ENCODE measurements around the gene GAS7.

The GAS7 gene

GRCh38 chr17:9976283-9977179 is 221.9 kb downstream of the GAS7 start:
- Histone ChIP-seq H3K9ac (ENCODE audit: low read depth in 1 of 2, low read length in 2 of 2) (no peak overlapping the region), H3K36me3 (ENCODE audit: control insufficient read depth in 2 of 2, insufficient read depth in 2 of 2, low read length in 2 of 2) (no peaks in the 10 kb centered on the region), H3K9me3 (ENCODE audit: control insufficient read depth in 2 of 2, low read length in 2 of 2) (no peaks in the 10 kb centered on the region), H3K27ac (ENCODE audit: low read depth in 2 of 2, low read length in 2 of 2) (no peak overlapping the region), H3K27me3 (ENCODE audit: control insufficient read depth in 2 of 2, insufficient read depth in 2 of 2, low read length in 2 of 2) (no peaks in the 10 kb centered on the region), H3K4me1 (ENCODE audit: control insufficient read depth in 2 of 2, insufficient read depth in 2 of 2, low read length in 2 of 2) (peaks cover 0 to 17% of the 10 kb centered on the region in 2 donors), H3K4me3 (ENCODE audit: low read length in 2 of 2) (no peak overlapping the region)

- Histone ChIP-seq H3K27me3 (ENCODE audit: control insufficient read depth in 2 of 2, insufficient read depth in 2 of 2, low read length in 2 of 2) (no peaks in the 10 kb centered on the region), H3K27ac (ENCODE audit: low read depth in 2 of 2, low read length in 2 of 2) (peak overlapping the region in 1 of 2 donors; percentile 38), H3K4me3 (ENCODE audit: low read length in 2 of 2) (no peak overlapping the region), H3K9me3 (ENCODE audit: control insufficient read depth in 2 of 2, low read length in 2 of 2) (no peaks in the 10 kb centered on the region), H3K36me3 (ENCODE audit: control insufficient read depth in 2 of 2, insufficient read depth in 2 of 2, low read length in 2 of 2) (no peaks in the 10 kb centered on the region), H3K4me1 (ENCODE audit: control insufficient read depth in 2 of 2, insufficient read depth in 2 of 2, low read length in 2 of 2) (peaks cover 0 to 17% of the 10 kb centered on the region in 2 donors), H3K9ac (ENCODE audit: low read depth in 1 of 2, low read length in 2 of 2) (no peak overlapping the region)
These were observed 223.7 kb downstream of the GAS7 start for GRCh38 chr17:9974448-9975381.

GRCh38 chr17:9973669-9974447 is 224.5 kb downstream of the GAS7 start:
- no peak overlapping the region for H3K27ac ChIP-seq (ENCODE audit: low read depth in 2 of 2, low read length in 2 of 2)
- H3K9me3 ChIP-seq (ENCODE audit: control insufficient read depth in 2 of 2, low read length in 2 of 2), result no peaks in the 10 kb centered on the region
- no peak overlapping the region for H3K4me3 ChIP-seq (ENCODE audit: low read length in 2 of 2)
- H3K27me3 ChIP-seq (ENCODE audit: control insufficient read depth in 2 of 2, insufficient read depth in 2 of 2, low read length in 2 of 2), result no peaks in the 10 kb centered on the region
- peaks cover 0 to 14% of the 10 kb centered on the region in 2 donors for H3K4me1 ChIP-seq (ENCODE audit: control insufficient read depth in 2 of 2, insufficient read depth in 2 of 2, low read length in 2 of 2)
- H3K36me3 ChIP-seq (ENCODE audit: control insufficient read depth in 2 of 2, insufficient read depth in 2 of 2, low read length in 2 of 2), result no peaks in the 10 kb centered on the region
- no peak overlapping the region for H3K9ac ChIP-seq (ENCODE audit: low read depth in 1 of 2, low read length in 2 of 2)

GRCh38 chr17:9971991-9972390 is 226.4 kb downstream of the GAS7 start:
- no peak overlapping the region for H3K4me3 ChIP-seq (ENCODE audit: low read length in 2 of 2)
- peaks cover 0 to 14% of the 10 kb centered on the region in 2 donors for H3K4me1 ChIP-seq (ENCODE audit: control insufficient read depth in 2 of 2, insufficient read depth in 2 of 2, low read length in 2 of 2)
- H3K9ac ChIP-seq (ENCODE audit: low read depth in 1 of 2, low read length in 2 of 2), result no peak overlapping the region
- no peaks in the 10 kb centered on the region for H3K27me3 ChIP-seq (ENCODE audit: control insufficient read depth in 2 of 2, insufficient read depth in 2 of 2, low read length in 2 of 2)
- no peaks in the 10 kb centered on the region for H3K9me3 ChIP-seq (ENCODE audit: control insufficient read depth in 2 of 2, low read length in 2 of 2)
- H3K36me3 ChIP-seq (ENCODE audit: control insufficient read depth in 2 of 2, insufficient read depth in 2 of 2, low read length in 2 of 2), result no peaks in the 10 kb centered on the region
- H3K27ac ChIP-seq (ENCODE audit: low read depth in 2 of 2, low read length in 2 of 2), result peak overlapping the region in 1 of 2 donors; percentile 5

- Histone ChIP-seq H3K4me1 (ENCODE audit: control insufficient read depth in 2 of 2, insufficient read depth in 2 of 2, low read length in 2 of 2) (peaks cover 0 to 14% of the 10 kb centered on the region in 2 donors), H3K27ac (ENCODE audit: low read depth in 2 of 2, low read length in 2 of 2) (no peak overlapping the region), H3K9ac (ENCODE audit: low read depth in 1 of 2, low read length in 2 of 2) (no peak overlapping the region), H3K27me3 (ENCODE audit: control insufficient read depth in 2 of 2, insufficient read depth in 2 of 2, low read length in 2 of 2) (no peaks in the 10 kb centered on the region), H3K9me3 (ENCODE audit: control insufficient read depth in 2 of 2, low read length in 2 of 2) (no peaks in the 10 kb centered on the region), H3K36me3 (ENCODE audit: control insufficient read depth in 2 of 2, insufficient read depth in 2 of 2, low read length in 2 of 2) (no peaks in the 10 kb centered on the region), H3K4me3 (ENCODE audit: low read length in 2 of 2) (no peak overlapping the region)
These were observed 229.0 kb downstream of the GAS7 start for GRCh38 chr17:9969301-9969935.

GRCh38 chr17:9968881-9969280 is 229.5 kb downstream of the GAS7 start:
- peaks cover 0 to 10% of the 10 kb centered on the region in 2 donors for H3K4me1 ChIP-seq (ENCODE audit: control insufficient read depth in 2 of 2, insufficient read depth in 2 of 2, low read length in 2 of 2)
- H3K27ac ChIP-seq (ENCODE audit: low read depth in 2 of 2, low read length in 2 of 2), result no peak overlapping the region
- H3K4me3 ChIP-seq (ENCODE audit: low read length in 2 of 2), result no peak overlapping the region
- no peaks in the 10 kb centered on the region for H3K27me3 ChIP-seq (ENCODE audit: control insufficient read depth in 2 of 2, insufficient read depth in 2 of 2, low read length in 2 of 2)
- H3K36me3 ChIP-seq (ENCODE audit: control insufficient read depth in 2 of 2, insufficient read depth in 2 of 2, low read length in 2 of 2), result no peaks in the 10 kb centered on the region
- no peaks in the 10 kb centered on the region for H3K9me3 ChIP-seq (ENCODE audit: control insufficient read depth in 2 of 2, low read length in 2 of 2)
- no peak overlapping the region for H3K9ac ChIP-seq (ENCODE audit: low read depth in 1 of 2, low read length in 2 of 2)

GRCh38 chr17:9968008-9968407 is 230.4 kb downstream of the GAS7 start:
- H3K27ac ChIP-seq (ENCODE audit: low read depth in 2 of 2, low read length in 2 of 2), result no peak overlapping the region
- H3K36me3 ChIP-seq (ENCODE audit: control insufficient read depth in 2 of 2, insufficient read depth in 2 of 2, low read length in 2 of 2), result no peaks in the 10 kb centered on the region
- no peaks in the 10 kb centered on the region for H3K9me3 ChIP-seq (ENCODE audit: control insufficient read depth in 2 of 2, low read length in 2 of 2)

GRCh38 chr17:9959377-9959981 is 238.9 kb downstream of the GAS7 start:
- Histone ChIP-seq H3K36me3 (ENCODE audit: control insufficient read depth in 2 of 2, insufficient read depth in 2 of 2, low read length in 2 of 2) (no peaks in the 10 kb centered on the region), H3K9me3 (ENCODE audit: control insufficient read depth in 2 of 2, low read length in 2 of 2) (no peaks in the 10 kb centered on the region), H3K9ac (ENCODE audit: low read depth in 1 of 2, low read length in 2 of 2) (no peak overlapping the region), H3K27me3 (ENCODE audit: control insufficient read depth in 2 of 2, insufficient read depth in 2 of 2, low read length in 2 of 2) (no peaks in the 10 kb centered on the region), H3K4me1 (ENCODE audit: control insufficient read depth in 2 of 2, insufficient read depth in 2 of 2, low read length in 2 of 2) (peaks cover 0 to 2% of the 10 kb centered on the region in 2 donors), H3K27ac (ENCODE audit: low read depth in 2 of 2, low read length in 2 of 2) (no peak overlapping the region), H3K4me3 (ENCODE audit: low read length in 2 of 2) (no peak overlapping the region)

More at GRCh38 chr17:9968008-9968407, 230.4 kb downstream of the GAS7 start:
- Histone ChIP-seq H3K4me1 (ENCODE audit: control insufficient read depth in 2 of 2, insufficient read depth in 2 of 2, low read length in 2 of 2) (peaks cover 0 to 6% of the 10 kb centered on the region in 2 donors), H3K9ac (ENCODE audit: low read depth in 1 of 2, low read length in 2 of 2) (no peak overlapping the region), H3K4me3 (ENCODE audit: low read length in 2 of 2) (no peak overlapping the region), H3K27me3 (ENCODE audit: control insufficient read depth in 2 of 2, insufficient read depth in 2 of 2, low read length in 2 of 2) (no peaks in the 10 kb centered on the region)
